Measurements from ENCODE around the gene TMEM184A.
A peak's percentile ranks its signal among the peaks of the same experiment; 100 is the strongest.

The TMEM184A gene

DNA sequence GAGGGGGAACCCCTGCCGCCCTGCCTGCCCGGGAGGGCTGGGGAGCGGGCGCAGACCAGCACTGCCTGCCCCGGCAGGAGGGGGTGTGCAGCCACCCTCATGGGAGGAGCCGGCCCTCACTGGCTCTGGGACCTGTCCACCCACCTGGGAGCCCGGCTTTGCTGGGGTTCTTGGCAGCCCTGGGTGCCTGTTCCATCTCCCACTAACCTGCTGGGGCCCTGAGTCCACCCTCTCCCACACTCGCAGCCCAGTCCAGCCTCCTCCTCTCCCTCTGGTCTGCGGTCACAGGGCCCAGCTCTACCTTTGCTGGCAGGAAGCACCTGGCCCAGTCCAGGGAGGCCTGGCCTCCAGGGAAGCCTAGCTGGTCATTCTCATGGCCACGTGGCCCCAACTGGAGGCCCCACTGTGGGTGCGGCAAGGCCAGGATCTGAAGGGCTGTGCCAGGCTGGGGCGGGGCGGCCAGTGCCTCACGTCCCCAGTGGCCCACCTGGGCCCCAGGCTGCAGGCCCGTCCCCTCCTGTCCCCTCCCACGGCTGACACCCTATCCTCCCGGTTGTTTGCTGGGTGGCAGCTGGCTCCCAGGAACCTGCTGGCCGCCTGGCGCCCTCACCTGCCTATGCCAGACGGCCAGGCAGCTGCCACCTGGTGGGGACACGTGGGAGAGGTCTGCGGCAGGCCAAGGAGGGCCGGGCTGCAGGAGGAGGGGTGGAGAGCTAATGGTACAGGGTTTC lies at the start of gene TMEM184A:
TMEM184A (minus strand) TSS at position 393 of the 731 bp plus-strand sequence. CDS start 721 bp downstream, outside the sequence.
- peak; percentile 48 to 54 for DNase-seq

DNA sequence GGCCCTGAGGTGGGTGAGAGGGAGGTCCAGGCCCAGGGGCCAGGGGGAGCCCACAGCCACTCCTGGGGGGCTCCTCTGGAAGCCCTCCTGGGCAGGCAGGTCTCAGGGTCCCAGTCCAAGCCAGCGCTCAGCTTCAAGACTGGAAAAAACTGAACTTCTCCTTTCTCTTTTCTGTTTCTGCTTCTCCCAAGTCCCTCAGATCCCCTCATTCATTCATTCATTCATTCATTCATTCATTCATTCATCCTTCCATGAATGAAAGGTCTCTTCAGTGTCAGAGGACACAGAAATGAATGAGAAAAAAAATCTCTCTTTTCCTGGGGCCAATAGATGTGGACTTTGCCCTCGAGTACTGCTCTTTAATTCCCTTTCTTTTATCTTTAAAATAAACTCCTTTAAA lies 48.4 kb upstream of the TMEM184A start:
- DNase-seq, result no peak

DNA sequence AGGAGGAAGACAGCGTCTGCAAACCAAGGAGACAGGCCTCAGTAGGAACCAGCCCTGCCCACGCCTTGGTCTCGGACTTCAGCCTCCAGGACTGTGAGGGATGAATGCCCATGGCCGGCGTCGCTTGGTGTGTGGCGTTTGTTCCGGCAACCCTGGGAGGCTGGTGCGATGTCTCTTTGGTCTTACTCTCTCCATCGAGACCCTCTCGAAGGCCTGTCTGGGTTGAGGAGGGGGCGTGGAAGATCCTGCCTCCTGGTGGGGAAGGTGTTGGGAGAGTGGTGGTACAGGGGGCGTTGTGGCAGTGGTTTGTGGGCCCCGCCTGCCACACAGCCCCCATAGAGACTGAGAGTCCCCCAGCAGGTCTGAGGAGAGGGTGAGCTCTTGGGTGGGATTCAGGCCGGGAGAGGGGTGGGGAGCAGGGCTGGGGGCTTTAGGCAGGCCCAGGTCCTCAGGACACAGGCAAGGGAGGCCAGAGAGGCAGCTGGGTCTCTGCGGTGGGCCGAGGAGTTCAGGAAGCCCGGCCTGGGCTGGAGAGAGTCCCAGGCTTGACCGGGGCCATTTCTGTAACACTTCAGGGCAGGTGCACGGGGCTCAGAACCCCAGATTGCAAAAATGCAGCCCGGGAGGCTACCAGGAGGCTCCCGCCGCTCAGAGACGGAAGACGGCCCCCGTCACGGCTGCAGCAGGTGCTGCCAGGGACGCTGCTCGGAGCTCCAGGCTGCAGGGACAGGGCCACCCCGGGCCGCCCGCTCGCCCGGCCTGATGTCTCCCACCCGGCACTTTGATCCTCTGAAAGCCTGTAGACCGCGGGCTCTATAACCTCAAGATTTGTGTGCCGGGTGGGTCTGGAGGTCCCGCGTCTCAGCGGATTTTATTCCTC lies 47.6 kb upstream of the TMEM184A start:
- DNase-seq, result no peak

DNA sequence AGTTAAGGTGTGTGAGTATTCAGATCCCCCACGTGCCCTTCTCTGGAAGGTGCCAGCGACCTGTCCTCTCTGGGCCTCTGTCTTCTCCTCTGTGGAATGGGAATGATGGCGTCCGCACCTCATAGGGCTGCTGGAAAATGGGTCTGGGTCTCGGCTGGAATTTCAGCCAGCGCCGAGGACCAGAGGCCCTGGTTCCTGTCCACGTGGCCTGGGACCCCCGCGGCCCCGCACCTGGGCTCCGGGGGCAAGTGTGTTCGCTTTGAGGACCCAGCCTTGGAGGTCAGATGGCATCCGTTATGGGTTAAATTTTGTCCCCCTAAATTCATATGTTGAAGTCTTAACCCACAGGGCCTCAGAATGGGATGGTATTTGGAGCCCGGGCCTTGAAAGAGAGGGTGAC lies 46.4 kb upstream of the TMEM184A start:
- no peak for DNase-seq

DNA sequence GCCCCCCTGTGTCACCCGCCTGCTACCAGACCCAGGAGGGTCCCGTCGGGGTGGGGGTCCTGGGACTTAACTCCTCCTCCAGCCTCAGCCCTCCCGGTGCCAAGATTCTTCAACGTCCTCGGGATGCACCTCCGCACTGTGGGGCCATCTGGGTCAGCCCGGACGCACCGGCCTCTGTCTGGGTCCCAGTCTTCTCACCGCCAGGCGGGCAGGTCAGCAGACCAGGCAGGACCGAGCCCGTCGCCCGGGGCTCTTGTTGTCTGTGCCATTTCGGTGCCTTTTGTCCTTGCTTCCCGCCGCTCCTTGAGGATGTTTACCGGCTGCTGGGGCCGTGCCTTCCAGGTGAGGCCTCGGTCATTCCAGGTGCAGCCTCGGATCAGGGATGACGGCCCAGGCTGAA lies 46.0 kb upstream of the TMEM184A start:
- DNase-seq, result no peak

DNA sequence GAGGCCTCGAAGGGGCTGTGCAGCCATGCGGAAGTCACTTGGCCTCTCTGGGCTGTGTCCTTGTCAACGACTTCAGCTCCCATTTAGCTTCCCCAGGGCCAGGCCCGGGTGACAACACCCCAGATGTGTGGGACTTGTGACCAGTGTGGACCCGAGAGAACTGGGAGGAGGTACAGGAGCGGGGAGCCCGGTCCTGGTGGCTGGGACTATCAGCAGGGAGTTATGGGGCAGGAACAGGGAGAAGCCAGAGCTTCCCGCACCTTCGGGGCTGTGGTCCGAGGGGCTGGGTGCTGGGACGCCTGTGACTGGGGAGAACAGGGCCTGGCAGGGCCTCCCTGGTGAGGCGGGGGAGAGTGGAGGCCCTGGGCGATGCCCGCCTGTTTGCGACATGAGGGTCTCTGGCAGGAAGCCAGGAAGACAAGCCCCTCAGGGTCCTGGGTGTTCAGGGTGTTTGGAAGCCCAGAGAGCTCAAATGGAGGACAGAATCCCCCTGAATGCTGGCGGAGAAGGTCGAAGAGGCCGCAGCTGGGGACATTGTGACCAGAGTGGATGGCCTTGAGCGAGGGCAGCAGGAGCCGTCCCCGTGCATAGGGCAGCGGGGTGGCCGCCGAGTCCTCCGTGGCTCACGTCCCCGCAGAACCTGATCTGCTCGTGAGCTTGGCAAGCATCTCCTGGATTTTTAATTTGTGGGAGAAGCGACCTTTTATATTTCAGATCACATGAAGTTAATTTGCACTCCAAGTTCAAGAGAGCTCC lies 43.8 kb upstream of the TMEM184A start:
- DNase-seq, result no peak

DNA sequence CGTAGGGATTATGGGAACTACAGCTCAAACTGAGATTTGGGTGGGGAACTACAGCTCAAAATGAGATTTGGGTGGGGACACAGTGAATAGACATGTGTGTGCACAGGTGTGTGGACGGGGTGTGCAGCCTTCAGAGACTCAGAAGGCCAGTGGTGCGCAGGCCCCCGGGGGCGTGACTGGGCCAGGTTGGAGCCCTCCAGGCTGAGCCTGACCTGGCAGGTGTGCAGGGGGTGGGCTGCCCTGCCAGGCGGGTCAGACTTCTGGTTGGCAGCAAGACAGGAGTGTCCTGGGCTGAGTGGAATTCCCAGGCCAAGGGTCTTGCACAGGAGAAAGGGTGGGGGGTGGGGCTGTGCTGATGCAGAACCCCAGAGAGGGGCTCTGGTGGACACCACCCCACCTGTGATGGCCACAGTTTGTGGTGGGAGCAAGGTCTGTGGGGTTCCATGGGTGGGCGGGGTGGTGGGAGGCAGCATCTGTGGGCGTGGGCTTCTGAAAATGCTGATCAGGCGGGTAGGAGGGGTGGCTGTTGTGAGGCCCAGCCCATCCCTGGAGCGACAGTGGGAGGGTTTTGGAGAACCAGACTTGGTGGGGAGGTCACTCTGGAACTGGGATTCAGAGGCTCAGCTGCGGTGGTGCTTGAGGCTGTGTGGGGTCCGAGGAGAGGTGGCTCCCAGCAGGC lies 43.1 kb upstream of the TMEM184A start:
- no peak for DNase-seq

DNA sequence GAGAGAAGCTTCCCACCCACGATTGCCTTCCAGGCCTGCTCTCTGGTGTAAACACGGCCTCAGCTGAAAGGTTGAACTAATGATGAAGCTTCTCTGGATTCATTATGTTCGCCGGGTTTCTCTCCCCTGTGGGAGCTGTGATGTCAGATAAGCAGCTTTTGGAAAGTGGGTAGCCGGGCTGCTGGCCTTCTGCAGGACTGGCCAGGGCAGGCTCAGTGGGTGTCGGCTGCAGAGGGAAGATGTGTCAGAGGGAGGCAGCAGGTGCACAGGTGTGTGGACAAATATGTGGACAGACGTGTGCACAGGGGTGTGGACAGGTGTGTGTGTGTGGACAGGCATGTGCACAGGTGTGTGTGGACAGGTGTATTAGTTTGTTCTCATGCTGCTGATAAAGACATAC lies 42.3 kb upstream of the TMEM184A start:
- no peak for DNase-seq

DNA sequence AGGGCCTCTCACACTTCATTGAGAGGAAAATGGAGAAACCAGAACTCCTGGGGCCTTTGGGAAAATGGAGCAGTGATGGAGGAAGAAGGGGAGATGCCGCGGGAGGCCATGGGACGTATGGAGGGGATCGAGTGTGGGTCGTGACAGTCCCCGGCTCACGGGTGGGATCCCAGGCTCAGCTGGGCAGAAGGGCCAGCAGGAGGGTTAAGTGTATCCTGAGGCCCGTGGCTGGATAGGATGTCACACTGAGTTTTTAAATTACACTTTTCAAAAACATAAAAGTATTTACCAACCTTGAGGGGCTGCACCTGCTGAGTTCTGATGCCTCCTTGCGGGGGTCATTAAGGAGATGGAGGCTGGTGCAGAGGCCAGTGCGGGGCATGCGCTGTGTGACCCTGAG lies 41.8 kb upstream of the TMEM184A start:
- no peak for DNase-seq

DNA sequence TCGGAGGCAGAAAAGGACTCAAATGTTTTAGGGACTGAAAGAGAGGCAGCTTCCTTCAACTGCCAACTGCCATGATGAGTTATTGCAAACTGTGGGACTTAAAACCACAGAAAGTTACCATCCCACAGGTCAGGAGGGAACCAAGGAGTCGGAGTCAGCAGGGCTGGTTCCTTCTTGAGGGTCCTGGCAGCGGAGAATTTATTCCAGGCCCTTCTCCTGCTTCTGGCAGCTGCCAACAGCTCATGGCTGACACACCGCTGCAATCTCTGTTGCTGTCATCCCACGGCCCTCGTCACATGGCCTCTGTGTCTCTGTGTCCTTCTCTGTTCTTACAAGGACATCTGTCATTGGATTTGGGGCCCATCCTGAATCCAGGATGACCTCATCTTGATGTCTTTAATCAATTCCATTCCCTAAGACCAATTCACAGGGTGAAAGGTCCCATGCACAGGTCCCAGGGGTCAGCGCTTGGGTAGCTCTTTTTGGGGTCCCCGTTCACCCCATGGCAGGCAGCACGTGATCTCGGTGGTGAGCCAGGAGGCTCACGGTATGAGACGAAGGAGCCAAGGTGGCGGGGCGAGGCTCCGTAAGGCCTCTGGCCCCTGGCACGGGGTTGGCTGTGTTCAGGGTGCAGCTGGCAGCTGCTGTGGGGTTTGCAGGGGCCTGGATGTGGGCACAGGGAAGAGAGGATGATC lies 41.2 kb upstream of the TMEM184A start:
- no peak for DNase-seq

DNA sequence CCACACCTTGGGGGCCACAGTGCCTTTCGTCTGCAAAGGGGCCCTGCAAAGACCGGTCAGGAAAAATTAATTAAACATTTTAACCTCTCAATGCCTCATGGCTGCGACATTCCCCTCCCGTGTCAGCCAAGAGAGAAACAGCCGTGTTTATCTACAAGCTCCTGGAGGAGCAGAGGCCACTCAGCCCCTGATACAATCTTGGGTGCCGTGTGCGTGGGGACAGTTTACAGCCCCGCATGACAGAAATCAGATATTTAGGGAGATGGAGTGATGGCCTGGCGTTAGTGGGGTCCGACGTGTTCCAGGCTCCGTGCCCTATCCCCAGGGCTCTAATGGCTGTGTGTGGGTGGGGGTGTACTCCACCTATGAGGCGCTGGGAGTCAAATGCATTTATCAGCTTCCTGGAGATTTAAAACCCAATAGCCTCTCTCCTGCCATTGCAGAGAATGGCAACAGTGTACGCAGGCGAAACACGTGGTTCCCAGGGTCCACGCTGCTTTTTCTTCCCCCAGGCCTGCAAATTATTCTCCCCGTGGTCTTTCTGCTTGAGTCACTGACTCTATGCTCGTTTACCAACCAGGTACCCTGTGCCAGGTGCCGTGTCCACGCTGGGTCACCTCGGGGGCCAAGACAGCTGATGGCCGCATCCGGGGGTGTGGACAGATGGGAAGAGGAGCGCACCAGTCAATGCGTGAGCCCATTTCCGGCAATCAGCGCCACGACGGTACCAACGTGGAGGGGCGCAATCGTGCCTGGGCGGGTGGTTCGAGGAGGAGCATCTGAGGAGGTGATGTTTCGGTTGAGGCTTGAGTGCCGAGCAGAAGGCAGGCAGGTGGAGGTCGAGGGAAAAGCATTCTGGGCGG lies 40.4 kb upstream of the TMEM184A start:
- DNase-seq, result no peak

DNA sequence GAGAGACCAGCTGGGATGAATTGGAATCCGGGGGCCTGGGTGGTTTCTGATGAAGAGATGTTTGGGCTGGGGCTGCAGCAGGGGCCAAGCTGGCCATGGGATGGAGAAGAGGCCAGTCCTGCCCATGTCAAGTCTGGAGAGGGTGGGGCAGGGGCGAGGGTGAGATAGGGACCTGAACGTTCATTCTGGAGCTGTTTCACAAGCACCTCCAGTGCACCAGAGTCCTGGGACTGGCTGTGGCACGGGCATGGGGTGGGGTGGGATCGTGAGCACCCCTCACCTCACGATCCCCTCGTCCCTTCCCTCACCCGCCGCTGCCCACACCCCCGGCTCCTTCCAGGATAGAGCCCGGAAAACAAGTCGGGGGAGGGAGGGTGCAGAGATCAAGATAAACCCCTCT lies 39.6 kb upstream of the TMEM184A start:
- no peak for DNase-seq

DNA sequence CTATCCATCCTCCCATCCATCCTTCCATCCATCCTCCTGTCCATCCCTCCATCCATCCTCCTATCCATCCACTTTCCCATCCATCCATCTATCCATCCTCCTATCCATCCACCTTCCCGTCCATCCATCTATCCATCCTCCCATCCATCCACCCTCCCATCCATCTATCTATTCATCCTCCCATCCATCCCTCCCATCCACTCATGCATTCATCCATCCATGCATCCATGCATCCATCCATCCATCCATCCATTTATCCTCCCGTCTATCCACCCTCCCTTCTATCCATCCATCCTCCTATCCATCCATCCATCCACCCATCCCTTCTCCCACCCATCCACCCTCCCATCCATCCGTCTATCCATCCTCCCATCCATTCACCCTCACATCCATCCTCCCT lies 39.0 kb upstream of the TMEM184A start:
- no peak for DNase-seq

DNA sequence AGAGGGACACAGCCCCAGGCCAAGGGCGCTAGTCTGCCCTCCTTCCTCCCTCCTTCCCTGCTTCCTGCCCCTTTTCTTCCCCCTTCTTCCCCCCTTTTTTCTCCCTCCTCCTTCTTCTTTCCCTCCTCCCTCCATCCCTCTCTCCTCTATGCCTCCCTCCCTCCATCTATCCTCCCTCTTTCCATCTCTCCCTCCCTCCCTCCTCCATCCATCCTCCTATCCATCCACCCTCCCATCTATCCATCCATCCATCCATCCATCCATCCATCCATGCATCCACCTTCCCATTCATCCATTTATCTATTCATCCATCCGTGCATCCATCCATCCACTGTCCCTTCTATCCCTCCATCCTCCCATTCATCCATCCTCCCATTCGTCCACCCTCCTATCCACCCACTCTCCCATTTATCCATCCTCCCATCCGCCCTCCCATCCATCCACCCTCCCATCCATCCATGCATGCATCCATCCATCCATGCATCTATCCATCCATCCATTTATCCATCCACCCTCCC lies 38.0 kb upstream of the TMEM184A start:
- DNase-seq, result no peak

DNA sequence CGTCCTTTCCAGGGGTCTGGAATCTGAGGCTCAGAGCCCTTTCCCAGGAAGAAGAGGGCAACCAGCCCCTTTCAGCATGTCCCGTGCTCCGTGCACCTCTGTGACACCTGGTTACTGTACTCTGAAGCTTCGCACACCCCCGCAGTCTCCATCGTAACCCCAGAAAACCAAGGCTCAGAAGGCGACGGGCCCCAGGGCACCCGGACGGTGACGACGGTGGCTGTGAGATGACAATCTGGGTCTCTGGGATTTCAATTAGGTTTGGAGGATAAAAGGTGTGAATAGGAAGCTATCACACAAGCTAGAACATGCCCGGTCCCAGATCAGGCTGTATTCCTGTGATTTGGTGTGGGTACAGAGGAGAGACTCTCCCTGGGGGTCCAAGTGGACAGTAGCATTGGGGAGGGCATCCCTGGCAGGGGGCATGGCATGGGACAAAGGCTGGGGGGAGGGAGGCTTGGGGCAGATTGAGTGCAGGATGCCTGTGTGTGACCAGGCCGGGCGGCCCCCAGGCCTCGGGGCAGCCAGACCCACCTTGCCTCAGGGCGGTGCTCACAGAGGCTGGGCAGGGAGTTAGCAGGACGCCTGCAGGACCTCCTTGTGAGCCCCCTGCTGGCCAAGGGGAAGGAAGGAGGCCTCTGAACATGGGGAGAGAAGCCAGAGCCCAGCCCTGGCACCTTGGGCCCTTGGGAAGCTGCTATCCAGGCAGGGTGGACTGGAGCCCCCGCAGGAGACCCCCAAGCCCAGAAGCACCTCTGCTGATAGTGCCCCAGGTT lies 37.3 kb upstream of the TMEM184A start:
- no peak for DNase-seq

DNA sequence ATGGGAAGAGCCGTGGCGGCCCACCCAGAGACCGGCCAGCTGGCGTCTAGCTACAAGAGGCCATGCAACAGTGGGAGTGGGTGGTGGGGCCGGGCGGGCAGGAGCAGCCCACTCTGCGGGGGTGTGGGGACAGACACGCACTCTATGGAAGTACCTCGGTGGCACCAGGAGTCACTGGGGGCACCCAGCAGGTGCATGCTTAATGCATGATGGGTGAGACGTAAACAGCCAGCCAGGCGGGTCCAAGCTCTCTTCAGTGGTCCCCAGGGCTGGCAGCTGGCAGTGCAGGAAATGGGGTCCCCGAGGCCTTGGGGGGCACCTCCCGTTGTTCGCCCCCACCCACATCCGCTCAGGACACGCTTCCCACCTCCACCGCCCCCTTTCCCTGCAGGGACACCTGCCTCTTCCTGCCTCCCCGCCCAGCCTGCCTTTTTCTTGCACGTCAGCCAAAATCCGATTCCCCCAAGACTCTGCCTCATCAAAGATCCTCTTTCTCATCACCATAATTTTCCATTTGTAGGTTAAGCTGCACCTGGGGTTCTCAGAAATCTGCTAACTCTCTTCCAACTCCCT lies 36.4 kb upstream of the TMEM184A start:
- no peak for DNase-seq

DNA sequence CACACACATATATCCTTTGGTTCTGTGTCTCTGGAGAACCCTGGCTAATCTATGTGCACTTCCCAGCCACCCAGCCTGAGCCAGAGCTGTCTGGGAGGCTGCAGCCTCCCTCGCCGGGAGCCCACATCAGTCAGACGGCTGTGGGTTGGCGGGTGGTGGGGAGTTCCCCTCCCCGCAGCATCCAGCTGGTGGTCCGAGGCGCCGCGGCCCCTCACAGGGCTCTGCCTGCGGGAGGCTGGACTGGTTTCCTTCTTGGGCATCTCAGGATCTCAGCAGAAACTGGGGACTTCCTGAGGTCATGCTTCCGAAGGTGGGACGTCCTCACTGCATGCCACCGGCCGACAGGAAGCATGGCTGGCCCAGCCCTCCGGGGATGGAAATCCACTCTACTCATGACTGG lies 35.9 kb upstream of the TMEM184A start:
- no peak for DNase-seq

DNA sequence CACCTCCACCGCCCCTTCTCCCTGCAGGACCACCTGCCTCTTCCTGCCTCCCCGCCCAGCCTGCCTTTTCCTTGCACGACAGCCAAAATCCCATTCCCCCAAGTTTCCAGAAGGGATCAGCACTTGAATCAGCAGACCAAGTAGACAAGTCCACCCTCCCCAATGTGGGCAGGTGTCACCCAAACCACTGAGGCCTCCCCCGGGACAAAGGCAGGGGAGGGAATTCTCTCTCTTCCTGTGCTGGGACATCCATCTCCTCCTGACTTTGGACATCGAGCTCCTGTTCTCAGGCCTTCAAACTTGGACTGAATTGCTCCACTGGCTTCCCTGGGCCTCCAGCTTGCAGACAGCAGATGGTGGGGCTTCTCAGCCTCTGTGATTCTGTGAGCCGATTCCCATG lies 35.4 kb upstream of the TMEM184A start:
- no peak for DNase-seq

DNA sequence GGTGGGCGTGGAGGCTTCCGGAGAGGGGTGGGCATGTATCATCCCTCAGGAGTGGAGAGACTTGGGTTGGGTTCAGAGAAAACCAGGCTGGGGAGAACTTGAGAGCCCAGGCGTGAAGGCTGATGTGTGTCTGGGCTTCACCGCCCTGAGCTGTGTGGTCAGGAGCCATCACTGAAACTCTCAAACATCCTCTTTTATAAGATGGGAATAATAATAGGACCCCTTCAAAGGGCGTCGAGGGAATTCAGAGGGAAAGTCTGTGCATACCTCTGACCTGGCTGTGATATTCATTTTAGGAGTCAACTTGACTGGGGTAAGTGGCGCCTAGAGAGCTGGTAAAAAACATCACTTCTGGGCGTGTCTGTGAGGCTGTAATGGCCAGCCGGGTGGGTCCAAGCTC lies 34.9 kb upstream of the TMEM184A start:
- no peak for DNase-seq

DNA sequence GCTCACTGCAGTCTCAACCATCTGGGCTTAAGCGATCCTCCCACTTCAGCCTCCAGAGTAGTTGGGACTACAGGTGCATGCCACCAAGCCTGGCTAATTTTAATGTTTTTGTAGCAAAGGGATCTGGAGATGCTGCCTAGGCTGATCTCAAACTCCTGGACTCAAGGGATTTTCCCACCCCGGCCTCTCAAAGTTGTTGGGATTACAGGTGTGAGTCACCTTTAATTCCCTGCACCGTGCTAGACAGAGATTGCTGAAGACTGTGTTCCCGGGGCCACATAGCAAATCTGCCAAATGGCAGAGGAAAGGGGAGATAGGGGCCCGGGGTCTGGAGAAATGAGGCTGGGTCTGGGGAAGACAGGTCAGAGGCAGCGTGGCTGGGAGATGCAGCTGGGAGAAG lies 34.5 kb upstream of the TMEM184A start:
- DNase-seq, result no peak

All from CD4-positive, alpha-beta T cell treated with Interleukin-1 beta for 1 hour (primary cell).